ENCODE results near the gene CARD11.

The CARD11 gene

DNA sequence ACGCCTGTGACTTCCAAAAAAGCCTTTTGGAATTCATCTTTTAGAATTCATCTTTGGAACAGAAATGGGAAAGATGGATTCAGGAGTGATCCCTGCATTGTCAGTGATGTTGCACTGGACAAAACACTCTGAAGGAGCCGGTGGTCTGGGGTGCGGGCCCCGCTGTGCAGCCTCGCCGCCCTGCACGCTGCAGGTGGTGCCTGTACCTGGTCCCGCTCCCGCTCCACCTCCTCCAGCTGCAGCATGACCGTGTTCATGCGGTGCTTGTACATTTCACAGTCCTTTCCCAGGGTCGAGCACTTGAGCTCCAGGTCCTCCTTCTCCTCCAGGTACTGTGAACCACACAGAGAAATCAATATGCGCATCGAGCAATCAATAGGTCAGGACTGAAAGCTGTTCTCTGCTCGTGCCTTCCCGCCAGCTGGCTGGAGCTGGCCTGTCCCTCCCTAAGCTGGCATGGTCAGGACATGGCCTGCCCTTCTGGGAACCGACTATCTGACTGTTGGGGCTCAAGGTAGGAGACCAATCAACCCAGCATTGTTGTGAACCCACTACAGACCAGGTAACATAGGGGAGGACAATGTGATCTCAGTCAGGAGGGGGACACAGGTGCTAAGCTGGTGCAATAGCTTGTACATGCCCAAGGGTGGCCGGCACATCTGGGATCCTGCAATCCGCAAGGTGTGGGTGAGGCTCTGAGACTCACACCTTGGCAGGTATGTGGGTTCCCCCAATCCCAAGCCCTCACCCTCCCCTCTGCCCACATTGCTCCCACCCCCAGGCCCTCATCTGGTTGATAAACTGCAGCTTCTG, 105.8 kb downstream of the CARD11 start:
- no peak for DNase-seq

DNA sequence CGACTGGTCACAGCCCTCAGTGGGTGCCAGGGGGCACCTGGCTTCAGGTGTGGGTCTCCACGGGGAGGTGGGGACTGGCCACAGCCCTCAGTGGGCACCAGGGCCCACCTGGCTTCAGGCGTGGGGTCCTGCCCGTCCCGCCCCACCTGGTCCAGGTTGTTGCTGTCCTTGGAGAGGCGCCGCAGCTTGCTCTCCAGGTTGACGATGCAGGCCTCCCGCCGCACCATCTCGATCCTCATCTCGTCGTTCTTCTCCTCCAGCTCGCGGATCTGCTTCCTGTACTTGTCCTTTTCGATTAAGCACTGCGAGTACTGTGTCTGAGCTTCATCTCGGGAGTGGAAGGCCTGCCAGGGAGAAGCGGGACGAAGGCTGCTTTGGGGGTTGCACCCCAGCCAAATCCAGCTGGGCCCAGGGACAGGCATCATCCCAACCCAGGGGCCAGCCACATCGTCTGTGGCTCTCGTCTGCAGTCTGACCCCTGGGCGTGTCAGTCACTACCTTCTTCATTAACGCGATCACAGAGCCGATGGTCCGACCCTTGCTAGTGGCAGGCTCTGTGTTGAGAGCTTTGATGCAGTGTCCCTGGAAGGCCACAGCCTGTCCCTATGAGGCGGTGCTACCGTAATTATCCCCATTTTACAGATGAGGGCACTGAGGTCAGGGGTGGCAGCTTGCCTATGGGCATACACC, 106.6 kb downstream of the CARD11 start:
- no peak for DNase-seq

DNA sequence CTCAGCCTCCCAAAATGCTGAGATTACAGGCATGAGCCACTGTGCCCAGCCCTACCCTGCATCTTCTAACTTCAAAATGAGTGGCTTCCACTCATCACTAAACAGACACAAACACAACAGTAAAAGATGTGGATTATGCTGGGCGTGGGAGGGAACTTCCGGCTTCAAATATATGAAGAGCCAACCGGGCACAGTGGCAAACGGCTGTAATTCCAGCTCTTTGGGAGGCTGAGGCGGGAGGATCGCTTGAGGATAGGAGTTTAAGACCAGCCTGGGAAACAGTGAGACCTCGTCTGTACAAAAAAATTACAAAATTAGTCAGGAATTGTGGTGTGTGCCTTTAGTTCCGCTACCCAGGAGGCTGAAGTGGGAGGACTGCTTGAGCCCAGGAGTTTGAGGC, 107.4 kb downstream of the CARD11 start:
- DNase-seq = no peak

DNA sequence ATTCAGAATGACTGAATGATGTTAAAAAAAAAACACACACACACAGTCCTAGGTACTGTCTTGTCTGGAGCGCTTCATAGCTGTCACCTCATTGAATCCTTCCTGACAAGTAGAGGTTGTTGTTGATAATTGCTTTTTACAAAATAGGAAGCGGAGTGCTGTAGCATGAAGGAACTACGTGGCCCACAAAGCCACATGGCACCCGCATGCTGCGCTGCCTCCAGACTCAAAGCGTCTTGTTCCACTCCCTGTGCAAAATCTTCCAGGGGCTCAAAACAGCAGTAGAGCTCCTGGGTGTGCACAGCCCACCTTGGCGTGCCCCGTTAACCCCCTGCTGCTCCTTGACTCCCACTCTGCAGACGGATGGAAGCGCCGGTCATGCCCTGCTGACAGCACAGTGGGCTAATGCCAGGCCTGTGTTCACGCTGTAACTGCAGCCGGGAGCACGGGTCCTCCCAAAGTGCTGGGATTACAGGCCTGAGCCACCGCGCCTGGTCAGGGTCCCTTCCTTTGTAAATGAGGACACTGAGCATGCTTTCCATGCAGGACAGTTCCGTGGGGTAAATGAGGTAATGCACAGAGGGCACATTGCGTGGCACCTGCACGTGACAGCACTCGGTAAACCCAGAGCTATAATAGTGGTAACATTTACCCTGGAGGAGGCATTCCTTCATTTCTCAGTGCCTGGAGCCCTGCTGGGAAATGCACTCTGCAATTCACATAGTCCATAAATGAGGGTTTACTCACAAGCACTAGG, 108.5 kb downstream of the CARD11 start:
- no peak for DNase-seq

DNA sequence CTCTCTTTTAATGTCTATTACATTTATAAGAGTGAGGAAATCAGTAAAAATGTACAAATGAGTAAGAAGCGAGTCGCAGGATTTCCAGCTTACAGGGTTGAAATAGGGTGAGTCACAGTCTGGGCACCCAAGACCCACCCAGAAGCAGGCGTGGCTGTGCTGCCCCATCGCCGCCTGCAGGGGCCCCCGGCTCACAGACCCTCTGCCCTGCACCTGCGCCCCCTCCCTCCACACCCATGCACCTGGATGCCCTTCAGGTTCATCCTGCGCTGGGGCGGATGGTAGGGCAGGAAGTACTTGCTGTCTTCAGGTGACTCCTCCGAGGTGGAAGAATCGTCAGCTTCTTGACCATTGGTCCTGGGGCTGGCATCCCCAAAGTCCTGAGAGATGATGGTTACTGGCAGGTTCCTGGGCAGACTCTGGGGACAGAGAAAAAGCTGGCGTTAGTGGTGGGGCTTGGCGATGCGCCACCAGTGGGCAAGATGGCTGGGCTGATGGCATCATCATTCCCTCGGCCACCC, 109.4 kb downstream of the CARD11 start:
- DNase-seq = no peak

DNA sequence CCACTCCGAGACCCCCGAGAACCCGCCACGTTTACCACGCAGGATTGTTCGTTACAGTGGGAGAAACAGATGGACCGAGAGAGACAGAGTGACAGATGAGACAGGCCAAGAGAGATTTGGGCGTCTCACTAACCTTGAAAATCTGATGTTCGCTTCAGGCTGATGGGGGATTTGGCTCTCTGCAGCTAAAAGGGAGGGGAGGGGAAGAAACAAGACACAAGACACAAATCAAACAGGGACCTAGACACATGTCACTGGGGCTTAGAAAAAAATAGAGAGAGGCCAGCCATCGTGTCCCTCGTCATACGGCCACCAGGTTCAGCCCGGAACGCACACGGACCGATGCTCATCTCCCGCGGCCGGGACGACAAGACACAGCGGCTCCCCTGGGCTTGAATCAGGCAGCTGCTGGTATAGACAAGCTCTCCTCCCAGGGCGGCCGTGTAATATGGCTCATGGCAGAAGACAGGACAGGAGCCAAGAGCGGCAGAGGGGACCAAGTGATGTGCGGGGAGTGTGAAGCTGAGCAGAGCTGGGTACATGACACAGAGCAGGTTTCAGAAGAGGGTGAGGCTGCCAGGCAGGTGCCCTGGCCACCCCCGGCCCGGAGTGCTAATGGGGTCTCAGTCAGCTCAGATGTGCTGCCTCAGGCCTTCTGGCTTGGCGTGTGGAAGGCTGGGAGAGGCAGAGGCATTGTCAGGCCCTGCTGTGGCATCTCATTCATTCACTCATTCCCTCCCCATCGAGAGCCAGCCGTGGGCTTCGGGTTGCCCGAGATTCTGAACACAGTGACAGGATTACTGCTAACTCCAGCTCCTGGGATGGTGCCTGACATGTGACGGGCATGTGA, 111.0 kb downstream of the CARD11 start:
- no peak for DNase-seq

DNA sequence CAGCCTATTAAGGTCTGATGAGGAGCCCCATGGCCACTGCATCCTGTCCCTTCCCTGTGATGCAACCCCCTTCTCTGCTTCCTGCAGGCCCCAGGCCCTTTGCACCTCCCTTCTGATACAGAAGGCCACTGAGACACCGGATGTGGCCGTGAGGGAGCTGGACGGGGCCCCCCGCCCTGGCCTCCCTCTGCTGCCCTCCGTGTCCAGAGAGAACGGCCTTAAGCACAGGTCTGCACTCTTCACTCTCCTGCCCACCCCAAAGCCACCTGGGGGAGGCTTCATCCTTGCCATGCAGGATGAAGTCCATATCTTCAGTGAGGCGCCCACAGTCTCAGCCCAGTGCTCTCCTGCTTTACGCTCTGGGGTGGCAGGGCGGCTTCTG, 112.6 kb downstream of the CARD11 start:
- no peak for DNase-seq

DNA sequence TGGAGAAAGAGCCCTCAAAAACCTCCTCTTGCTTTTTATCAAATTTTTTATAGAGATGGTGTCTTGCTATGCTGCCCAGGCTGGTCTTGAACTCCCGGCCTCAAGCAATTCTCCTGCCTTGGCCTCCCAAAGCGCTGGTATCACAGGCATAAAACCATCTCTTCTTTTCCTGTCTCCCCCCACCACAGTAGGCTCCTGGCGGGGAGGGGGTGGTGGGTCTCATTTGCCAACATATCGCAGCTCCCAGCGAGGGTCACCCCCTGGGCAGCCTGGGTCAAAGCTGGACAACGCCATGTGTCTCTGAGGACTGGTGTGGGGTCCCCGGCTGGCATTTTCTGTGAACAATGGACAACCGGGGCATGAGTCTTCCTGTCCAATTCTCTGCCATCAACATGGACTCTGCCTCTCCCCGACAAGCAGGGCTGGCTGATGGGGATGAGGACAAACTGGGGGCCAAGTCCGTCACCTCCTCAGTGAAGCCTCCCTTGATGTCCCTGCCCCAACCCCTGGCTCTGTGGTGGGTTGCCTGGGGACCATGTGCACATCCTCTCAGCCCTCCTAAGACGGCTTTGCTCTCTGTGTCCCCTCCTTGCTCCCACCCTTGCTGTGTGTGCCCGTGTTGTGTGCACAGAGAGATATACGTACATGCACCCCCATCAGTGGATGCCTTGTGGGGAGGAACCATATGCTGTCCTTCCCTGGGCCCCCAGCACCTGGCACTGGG, 113.2 kb downstream of the CARD11 start:
- no peak for DNase-seq

DNA sequence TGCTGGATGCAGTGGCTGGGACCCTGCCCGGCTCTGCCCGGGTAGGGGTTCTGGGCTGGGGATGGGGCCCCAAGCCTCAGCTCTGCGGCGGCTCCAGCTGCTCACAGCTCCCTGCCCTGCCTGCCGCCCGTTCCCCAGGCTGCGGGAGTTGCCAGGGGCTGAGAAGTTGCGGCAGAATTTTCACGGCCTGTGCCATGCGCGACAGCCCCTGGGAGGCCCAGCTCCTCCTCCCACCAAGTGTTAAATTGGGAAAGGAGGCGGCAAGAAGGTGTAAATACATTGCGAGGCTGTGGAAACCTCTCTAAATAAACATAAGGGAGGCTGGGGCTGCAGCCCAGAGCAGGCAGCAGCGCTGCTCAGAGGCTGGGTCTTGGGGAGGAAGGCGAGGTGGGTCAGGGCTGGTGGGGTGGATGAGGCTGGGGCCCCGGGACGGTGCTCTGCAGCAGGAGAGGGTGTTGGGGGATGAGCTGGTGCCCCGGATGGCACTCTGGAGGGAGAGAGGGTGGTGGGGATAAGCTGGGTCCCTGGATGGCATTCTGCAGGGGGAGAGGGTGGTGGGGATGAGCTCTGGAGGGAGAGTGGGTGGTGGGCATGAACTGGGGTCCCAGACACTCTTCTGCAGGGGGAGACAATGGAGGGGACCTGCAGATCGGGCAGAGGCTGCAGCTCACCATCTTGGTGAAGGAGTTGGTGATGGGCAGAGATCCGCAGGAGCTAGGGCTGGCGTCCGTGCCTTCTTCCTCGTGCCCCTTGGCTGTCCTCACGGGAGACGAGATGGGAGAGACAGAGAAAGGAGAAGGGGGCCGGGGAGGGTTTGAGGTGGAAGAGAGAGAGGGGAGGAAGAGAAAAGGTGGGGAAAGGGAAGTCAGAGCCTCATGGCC, 114.1 kb downstream of the CARD11 start:
- no peak for DNase-seq

DNA sequence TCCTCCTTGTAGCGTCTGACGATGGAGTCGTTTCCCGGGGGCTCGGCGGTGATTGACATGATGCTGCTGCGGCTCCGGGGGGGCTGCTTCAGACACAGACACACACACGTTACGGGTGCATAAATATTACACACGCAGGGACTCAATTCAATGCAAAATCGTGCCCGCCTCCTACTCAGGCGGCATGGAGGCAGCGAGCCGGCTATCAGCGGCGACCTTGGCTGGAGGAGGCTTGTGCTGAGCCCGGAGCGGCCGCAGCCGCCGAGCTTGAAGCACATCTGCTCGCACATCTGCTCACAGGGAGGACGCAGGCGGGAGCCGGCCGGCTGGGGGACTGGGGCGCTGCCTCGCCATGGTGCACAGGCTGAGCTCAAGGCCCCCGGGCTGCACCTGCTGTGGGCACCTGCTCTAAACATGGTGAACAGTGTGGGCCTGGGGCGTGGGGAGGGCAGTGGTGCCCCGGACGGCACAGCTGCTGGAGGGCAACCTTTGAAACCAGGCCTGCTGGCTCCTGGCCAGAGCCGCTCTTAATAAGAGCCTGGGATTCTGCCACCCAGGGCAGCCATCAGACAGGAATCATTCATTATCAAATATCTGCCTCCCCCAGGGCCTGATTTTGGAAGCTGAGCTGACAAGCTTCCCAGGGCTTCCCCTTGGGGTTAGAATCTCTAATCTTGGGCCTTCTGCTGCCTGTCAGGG, 114.9 kb downstream of the CARD11 start:
- no peak for DNase-seq

DNA sequence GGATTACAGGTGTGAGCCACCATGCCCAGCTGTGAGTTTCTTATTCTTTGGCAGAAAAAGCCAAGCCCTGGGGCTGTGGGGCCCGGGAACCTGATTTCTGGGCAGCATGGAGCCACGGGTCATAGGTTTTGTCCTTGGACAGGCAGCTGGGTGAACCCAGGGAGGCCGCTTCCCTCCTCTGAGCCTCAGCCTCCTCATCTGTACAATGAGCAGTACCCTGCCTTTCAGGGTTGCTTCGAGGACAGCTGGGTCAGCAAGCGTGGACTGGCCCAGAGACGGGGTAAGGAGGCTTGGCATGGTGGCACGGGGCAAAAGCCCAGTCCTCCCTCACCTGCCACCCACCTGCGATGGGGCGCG, 115.4 kb downstream of the CARD11 start:
- DNase-seq = no peak

DNA sequence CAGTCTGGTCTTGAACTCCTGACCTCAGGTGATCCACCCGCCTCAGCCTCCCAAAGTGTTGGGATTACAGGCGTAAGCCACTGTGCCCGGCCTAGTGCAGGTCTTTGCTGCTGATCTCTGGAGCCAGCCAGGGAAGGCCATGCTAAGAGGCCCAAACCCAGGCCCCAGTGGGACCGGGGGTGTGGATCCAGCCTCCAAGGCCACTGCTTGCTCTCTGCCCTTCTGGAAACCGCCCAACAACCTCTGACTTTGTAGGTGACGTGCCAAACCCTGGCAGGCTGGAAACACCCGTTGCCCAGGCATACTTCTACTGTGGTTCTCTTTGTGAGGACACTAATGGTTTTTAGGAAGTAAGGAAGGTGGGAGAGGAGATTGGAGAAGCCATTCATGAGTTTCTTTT, 116.1 kb downstream of the CARD11 start:
- no peak for DNase-seq

DNA sequence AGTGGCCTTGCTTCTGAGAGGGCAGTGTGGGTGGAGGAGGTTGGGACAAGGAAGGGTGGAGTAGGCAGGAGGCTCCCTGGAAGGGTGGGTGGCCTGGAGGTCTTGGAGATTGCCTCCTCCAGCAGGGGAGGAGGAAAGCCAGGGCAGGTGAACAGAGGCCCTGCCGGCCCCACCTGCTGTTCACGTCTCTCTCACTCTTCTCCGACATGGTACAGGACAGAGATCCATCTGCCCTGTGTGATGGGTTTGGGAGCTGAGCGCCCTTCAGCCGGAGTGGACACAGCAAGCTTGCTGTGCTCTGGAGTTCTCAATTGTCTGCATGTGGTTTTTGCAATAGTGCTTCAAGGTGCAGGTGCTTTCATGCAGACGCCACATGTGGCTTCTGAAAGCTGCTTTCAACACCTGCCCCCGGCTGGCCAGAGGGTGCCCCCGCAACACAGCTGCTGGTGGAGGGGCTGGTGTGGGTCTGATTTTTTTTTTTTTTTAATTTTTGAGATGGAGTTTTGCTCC, 116.7 kb downstream of the CARD11 start:
- DNase-seq = no peak

DNA sequence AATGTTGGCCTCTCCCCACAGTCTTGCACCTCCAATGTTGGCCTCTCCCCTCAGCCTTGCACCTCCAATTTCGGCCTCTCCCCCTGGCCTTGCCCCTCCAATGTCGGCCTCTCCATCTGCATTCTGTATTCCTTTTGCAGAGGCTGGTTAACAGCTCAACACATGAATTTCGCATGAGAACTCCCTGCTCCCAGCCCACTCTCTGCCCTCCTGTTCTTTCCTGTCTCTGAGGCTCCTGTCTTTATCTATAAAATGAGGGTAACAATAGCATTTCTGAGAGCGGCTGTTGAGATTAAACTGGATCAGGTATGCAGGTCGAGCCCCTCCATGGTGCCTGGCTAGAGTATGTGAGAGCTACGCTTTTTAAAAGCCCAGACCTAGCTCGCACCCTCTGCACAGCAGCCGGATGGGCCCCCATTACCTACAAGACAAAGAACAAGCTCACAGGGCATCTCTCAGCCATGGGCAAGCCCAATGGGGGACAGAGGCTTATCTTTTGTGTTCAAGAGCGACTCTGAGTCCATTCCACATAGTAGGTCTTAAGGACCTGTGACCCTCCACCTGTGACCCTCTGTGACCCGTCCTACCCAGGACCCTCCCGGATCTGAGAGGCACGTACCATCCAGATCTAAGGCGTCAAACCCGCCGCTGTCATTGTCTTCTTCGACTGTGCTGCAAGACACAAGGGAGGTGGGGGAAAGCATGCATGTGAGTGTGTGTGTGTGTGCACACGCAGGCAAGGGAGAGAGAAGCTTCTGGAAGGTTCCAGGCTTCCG, 117.4 kb downstream of the CARD11 start:
- DNase-seq = no peak

DNA sequence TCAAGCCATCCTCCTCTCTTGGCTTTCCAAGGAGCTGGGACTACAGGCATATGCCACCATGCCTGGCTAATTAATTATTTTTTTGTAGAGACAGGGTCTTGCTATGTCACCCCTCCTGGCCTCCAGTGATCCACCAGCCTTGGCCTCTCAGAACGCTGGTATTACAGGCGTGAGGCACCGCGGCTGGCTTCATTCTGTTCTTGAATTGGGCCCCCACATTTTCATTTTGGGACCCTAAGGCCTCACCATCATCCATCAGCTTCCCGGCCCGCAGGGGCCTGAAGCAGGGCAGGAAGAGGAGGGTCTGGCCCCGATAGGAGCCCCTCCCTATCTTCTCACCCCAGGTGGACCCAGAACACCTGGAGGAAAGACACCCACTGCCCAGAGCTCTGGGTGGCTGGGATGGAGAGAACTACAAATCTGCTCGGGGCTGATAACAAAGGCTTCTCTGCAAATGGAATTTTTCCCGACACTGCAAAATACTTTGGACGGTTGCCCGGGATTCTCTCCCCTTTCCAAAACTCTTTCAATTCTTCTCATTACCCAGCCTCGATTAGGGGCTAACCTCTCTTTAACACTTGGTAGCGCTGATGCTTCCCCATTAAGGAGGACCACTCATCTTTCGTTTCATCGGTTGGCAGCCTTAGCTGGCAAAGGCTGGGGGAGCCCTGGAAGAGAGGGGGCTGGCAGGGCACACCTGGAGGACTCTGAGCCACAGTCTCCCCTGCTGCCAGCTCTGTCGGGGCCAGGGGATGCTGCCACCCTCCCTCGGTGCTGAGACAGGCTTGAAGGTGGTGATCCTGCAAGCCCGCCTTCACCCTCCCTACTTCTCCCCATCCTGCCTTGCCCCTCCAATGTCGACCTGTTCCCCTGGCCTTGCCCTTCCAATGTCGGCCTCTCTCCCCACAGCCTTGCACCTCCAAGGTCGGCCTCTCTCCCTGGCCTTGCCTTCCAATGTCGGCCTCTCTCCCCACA, 118.5 kb downstream of the CARD11 start:
- DNase-seq = no peak

DNA sequence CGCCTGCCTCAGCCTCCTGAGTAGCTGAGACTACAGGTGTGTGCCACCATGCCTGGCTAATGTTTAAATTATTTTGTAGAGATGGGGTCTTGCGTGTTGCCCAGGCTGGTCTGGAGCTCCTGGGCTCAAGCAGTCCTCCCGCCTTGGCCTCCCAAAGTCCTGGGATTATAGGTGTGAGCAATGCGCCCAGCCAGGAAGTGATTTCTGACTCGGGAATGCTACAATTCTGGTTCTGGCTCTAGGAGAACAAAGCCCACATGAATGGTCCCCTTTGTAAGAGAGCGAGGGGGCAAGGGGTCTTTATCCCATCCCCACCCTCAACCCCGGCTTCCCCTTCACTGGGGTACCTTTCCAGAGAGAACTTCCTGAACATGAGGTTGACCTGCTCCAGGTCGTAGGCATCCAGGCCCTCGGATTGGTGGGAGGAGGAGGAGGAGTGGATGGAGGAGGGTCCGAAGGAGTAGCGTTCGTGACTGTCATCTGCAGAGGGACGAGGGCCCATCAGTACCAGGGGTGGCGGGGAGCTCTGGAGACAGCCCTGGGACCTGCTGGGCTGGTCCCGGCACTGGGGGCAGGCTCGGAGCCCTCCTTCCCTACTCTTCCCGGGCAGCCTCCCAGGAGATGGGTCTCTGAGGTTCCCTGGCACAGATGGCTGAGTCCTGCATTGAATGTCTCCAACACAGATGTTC, 119.6 kb downstream of the CARD11 start:
- no peak for DNase-seq

DNA sequence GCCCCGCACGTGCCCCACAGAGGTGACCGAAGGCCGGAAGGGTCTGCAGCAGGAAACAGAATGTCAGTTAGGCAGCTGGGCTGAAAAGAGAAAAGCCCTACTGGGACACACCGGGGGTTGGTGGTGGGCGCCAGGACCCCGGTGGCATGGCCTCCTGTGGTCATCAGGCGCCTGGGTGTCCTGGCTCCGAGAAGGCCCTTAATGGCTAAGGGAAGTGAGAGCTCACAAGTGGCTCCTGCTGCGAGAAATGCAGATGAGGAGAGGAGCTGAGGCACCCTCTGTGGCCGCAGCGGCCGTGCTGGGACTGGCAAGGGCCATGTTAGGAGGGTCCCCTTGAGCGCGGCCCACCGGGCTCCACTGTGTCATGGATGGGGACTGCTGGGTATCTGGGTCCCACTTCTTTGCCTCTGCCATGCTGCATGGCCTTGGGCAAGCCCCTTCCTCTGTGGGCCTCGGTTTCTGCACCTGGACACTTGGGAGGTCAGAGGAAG, 120.3 kb downstream of the CARD11 start:
- no peak for DNase-seq

All from activated CD4-positive, alpha-beta T cell treated with anti-CD3 and anti-CD28 coated beads, Interleukin-2, Interleukin-6, amounts not matched to agents 100 ng/mL and 50 ng/mL, durations not matched to agents 16 hours and 8 hours (primary cell).